Large intestine (tissue), 3 donors: ENCODE measurements around the gene COL1A2. TPM values are rescaled to one million over a fixed set of nuclear protein-coding genes. Genes with fewer than 3 reads are reported as not detected.

Experiments
- DNase-seq, 2 donors: peaks; one replicate each; pipeline versions ENCODE4 v3.0.0 to v3.0.0-alpha.2; 2013
- H3K27ac ChIP-seq: one replicate; pipeline ENCODE4 v1.5.1; 2013; ENCODE audit warnings: low read length
- H3K27me3 ChIP-seq: 2 replicates; pipeline ENCODE4 v1.6.1; 2013; ENCODE audit warnings: low read length; ENCODE audit not compliant: control insufficient read depth, insufficient read depth
- H3K36me3 ChIP-seq: 2 replicates; pipeline ENCODE4 v1.6.1; 2013; ENCODE audit warnings: low read length; ENCODE audit not compliant: control insufficient read depth, insufficient read depth
- H3K4me1 ChIP-seq: one replicate; pipeline ENCODE4 v1.6.1; 2013; ENCODE audit warnings: low read length; ENCODE audit not compliant: control insufficient read depth, insufficient read depth
- H3K4me3 ChIP-seq: one replicate; pipeline ENCODE4 v1.5.1; 2013; ENCODE audit warnings: low read length
- H3K9me3 ChIP-seq: one replicate; pipeline ENCODE4 v1.6.1; 2013; ENCODE audit warnings: mild to moderate bottlenecking, low read depth, low read length, moderate library complexity; ENCODE audit not compliant: control insufficient read depth
- WGBS: methylation state at CpG from one replicate; pipeline ENCODE4 v1.1.5; 2013; ENCODE audit warnings: low lambda C conversion rate; ENCODE audit not compliant: insufficient coverage; 5-methylcytosine and 5-hydroxymethylcytosine counted together
- polyA plus RNA-seq: library from polyadenylated mRNA; unstranded; fragments of 120-200 nt; gene quantifications from one replicate; pipeline ENCODE4 v1.2.1, GENCODE V29; 2013

Gene COL1A2
- polyA plus RNA-seq, 1 donor: 532 TPM

GRCh38 chr7:94441138-94441537, 46.4 kb downstream of the COL1A2 start:
- peak overlapping the region; percentile 66 for H3K27ac ChIP-seq
- no peak for DNase-seq
- no peaks in the 10 kb centered on the region for H3K36me3 ChIP-seq
- H3K9me3 ChIP-seq: no peaks in the 10 kb centered on the region
- WGBS: 60% methylated on average over 1 of the region's 3 CpGs
- H3K4me3 ChIP-seq: no peak overlapping the region
- peaks cover 19% of the 10 kb centered on the region for H3K4me1 ChIP-seq
- no peaks in the 10 kb centered on the region for H3K27me3 ChIP-seq

- H3K27me3 ChIP-seq: no peaks in the 10 kb centered on the region
- no CpG with 5 or more reads among the region's 3 CpGs for WGBS
- no peak overlapping the region for H3K4me3 ChIP-seq
- no peaks in the 10 kb centered on the region for H3K9me3 ChIP-seq
- no peak for DNase-seq
- no peaks in the 10 kb centered on the region for H3K36me3 ChIP-seq
- H3K27ac ChIP-seq: no peak overlapping the region
- peaks cover 22% of the 10 kb centered on the region for H3K4me1 ChIP-seq
Observed at GRCh38 chr7:94442639-94443038, 47.9 kb downstream of the COL1A2 start.

- Histone ChIP-seq H3K27me3 (no peaks in the 10 kb centered on the region), H3K4me1 (peaks cover 17% of the 10 kb centered on the region), H3K27ac (peak overlapping the region; percentile 76), H3K9me3 (no peaks in the 10 kb centered on the region), H3K36me3 (no peaks in the 10 kb centered on the region), H3K4me3 (no peak overlapping the region)
- 21% methylated on average over 2 of the region's 2 CpGs for WGBS
- no peak for DNase-seq
Observed at GRCh38 chr7:94444813-94445212, 50.1 kb downstream of the COL1A2 start.

- no peaks in the 10 kb centered on the region for H3K36me3 ChIP-seq
- H3K27me3 ChIP-seq: no peaks in the 10 kb centered on the region
- peak overlapping the region; percentile 76 for H3K27ac ChIP-seq
- peak; percentile 48 to 76 for DNase-seq
- peaks cover 12% of the 10 kb centered on the region for H3K4me1 ChIP-seq
- WGBS: 0% methylated on average over 1 of the region's 2 CpGs
- H3K4me3 ChIP-seq: no peak overlapping the region
- H3K9me3 ChIP-seq: no peaks in the 10 kb centered on the region
Observed at GRCh38 chr7:94445696-94446194, 51.0 kb downstream of the COL1A2 start.

GRCh38 chr7:94446308-94446707, 51.6 kb downstream of the COL1A2 start:
- H3K4me3 ChIP-seq: no peak overlapping the region
- peak overlapping the region; percentile 76 for H3K27ac ChIP-seq
- no peaks in the 10 kb centered on the region for H3K36me3 ChIP-seq
- peaks cover 7% of the 10 kb centered on the region for H3K4me1 ChIP-seq
- H3K27me3 ChIP-seq: no peaks in the 10 kb centered on the region
- WGBS: 100% methylated on average over 4 of the region's 5 CpGs
- H3K9me3 ChIP-seq: no peaks in the 10 kb centered on the region
- DNase-seq: no peak

- H3K4me1 ChIP-seq: peaks cover 6% of the 10 kb centered on the region
- H3K36me3 ChIP-seq: no peaks in the 10 kb centered on the region
- H3K4me3 ChIP-seq: no peak overlapping the region
- DNase-seq: peak in 1 of 2 donors; percentile 30
- no peaks in the 10 kb centered on the region for H3K9me3 ChIP-seq
- H3K27ac ChIP-seq: no peak overlapping the region
- no peaks in the 10 kb centered on the region for H3K27me3 ChIP-seq
- 40% methylated on average over 2 of the region's 4 CpGs for WGBS
Observed at GRCh38 chr7:94449151-94449725, 54.5 kb downstream of the COL1A2 start.

- peaks cover 6% of the 10 kb centered on the region for H3K4me1 ChIP-seq
- WGBS: no CpG with 5 or more reads among the region's 4 CpGs
- no peaks in the 10 kb centered on the region for H3K9me3 ChIP-seq
- H3K36me3 ChIP-seq: no peaks in the 10 kb centered on the region
- no peaks in the 10 kb centered on the region for H3K27me3 ChIP-seq
- DNase-seq: no peak
- no peak overlapping the region for H3K4me3 ChIP-seq
- H3K27ac ChIP-seq: no peak overlapping the region
Observed at GRCh38 chr7:94450044-94450697, 55.5 kb downstream of the COL1A2 start.

- Histone ChIP-seq H3K36me3 (no peaks in the 10 kb centered on the region), H3K9me3 (no peaks in the 10 kb centered on the region), H3K27ac (no peak overlapping the region), H3K4me3 (no peak overlapping the region), H3K4me1 (peaks cover 2% of the 10 kb centered on the region), H3K27me3 (no peaks in the 10 kb centered on the region)
- WGBS: no CpG with 5 or more reads among the region's 4 CpGs
- no peak for DNase-seq
Observed at GRCh38 chr7:94451187-94451586, 56.5 kb downstream of the COL1A2 start.

GRCh38 chr7:94452239-94452638, 57.5 kb downstream of the COL1A2 start:
- no CpG with 5 or more reads among the region's 3 CpGs for WGBS
- no peak overlapping the region for H3K27ac ChIP-seq

GRCh38 chr7:94453898-94454297, 59.2 kb downstream of the COL1A2 start:
- WGBS: 100% methylated on average over 1 of the region's 2 CpGs
- Histone ChIP-seq H3K36me3 (no peaks in the 10 kb centered on the region), H3K4me1 (no peaks in the 10 kb centered on the region), H3K4me3 (no peak overlapping the region), H3K9me3 (no peaks in the 10 kb centered on the region), H3K27ac (no peak overlapping the region), H3K27me3 (no peaks in the 10 kb centered on the region)
- DNase-seq: no peak

More at GRCh38 chr7:94452239-94452638, 57.5 kb downstream of the COL1A2 start:
- DNase-seq: no peak
- no peaks in the 10 kb centered on the region for H3K27me3 ChIP-seq
- no peak overlapping the region for H3K4me3 ChIP-seq
- no peaks in the 10 kb centered on the region for H3K9me3 ChIP-seq
- no peaks in the 10 kb centered on the region for H3K36me3 ChIP-seq
- H3K4me1 ChIP-seq: no peaks in the 10 kb centered on the region

- Histone ChIP-seq H3K27ac (no peak overlapping the region), H3K27me3 (no peaks in the 10 kb centered on the region), H3K36me3 (no peaks in the 10 kb centered on the region), H3K9me3 (no peaks in the 10 kb centered on the region), H3K4me3 (no peak overlapping the region), H3K4me1 (no peaks in the 10 kb centered on the region)
- WGBS: 90% methylated on average over 2 of the region's 4 CpGs
- no peak for DNase-seq
Observed at GRCh38 chr7:94458041-94458440, 63.3 kb downstream of the COL1A2 start.
